Measurements from ENCODE around the gene TPK1. TPM values are rescaled to one million over a fixed set of nuclear protein-coding genes. Genes with fewer than 3 reads are reported as not detected.

TPK1 gene
- total RNA-seq, 1 donor from 2014 or later: 2.2 TPM

DNA sequence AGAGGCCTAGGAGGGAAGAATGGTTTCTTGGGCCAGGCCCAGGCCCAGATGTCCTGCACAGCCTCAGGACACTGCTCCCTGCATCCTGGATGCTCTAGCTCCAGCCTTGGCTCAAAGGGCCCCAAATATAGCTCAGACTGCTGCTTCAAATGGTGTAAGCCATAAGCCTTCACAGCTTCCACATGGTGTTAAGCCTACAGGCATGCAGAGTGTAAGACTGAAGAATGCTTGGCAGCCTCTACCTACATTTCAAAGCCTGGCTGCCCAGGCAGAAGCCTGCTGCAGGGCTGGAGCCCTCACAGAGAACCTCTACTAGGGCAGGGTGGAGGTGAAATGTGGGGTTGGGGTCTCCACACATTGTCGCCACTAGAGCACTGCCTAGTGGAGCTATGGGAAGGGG is 118.1 kb downstream of the TPK1 start:
- no peaks in the 10 kb centered on the region for H3K79me2 ChIP-seq (ENCODE audit: insufficient read depth, low read length)
- no peak overlapping the region for H3K27ac ChIP-seq (ENCODE audit: low read depth, low read length)
- DNase-seq (ENCODE audit: low read depth) (no peak), FAIRE-seq (no peak)
- H3K9me3 ChIP-seq (ENCODE audit: insufficient read depth, low read depth, low read length): no peaks in the 10 kb centered on the region
- Mint-ChIP-seq H3K4me1 (ENCODE audit: low read depth, unreplicated experiment) (peaks cover 8% of the 10 kb centered on the region), H3K36me3 (ENCODE audit: low read depth, unreplicated experiment) (no peaks in the 10 kb centered on the region), H3K27me3 (ENCODE audit: low read depth, unreplicated experiment) (no peaks in the 10 kb centered on the region), H3K27ac (ENCODE audit: unreplicated experiment) (no peak overlapping the region), H3K9me3 (ENCODE audit: unreplicated experiment) (no peaks in the 10 kb centered on the region), H3K4me3 (ENCODE audit: unreplicated experiment) (no peak overlapping the region)
- no peak overlapping the region for H2AFZ ChIP-seq (ENCODE audit: low read depth, low read length)
- no peak overlapping the region for H3K4me3 ChIP-seq (ENCODE audit: insufficient read depth, low read depth, low read length)
- no peak overlapping the region for H3K4me2 ChIP-seq (ENCODE audit: low read length)
- H3K36me3 ChIP-seq (ENCODE audit: insufficient read depth, low read length): no peaks in the 10 kb centered on the region
- H4K20me1 ChIP-seq (ENCODE audit: insufficient read depth, low read length): no peaks in the 10 kb centered on the region
- TF ChIP-seq, protein P1, sequence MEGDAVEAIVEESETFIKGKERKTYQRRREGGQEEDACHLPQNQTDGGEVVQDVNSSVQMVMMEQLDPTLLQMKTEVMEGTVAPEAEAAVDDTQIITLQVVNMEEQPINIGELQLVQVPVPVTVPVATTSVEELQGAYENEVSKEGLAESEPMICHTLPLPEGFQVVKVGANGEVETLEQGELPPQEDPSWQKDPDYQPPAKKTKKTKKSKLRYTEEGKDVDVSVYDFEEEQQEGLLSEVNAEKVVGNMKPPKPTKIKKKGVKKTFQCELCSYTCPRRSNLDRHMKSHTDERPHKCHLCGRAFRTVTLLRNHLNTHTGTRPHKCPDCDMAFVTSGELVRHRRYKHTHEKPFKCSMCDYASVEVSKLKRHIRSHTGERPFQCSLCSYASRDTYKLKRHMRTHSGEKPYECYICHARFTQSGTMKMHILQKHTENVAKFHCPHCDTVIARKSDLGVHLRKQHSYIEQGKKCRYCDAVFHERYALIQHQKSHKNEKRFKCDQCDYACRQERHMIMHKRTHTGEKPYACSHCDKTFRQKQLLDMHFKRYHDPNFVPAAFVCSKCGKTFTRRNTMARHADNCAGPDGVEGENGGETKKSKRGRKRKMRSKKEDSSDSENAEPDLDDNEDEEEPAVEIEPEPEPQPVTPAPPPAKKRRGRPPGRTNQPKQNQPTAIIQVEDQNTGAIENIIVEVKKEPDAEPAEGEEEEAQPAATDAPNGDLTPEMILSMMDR (IDR thresholded peaks at IDR 0.05; ENCODE audit: insufficient read depth, low read depth, low read length): no peak
- no peak for TF ChIP-seq EZH2 (IDR thresholded peaks at IDR 0.05; ENCODE audit: insufficient read depth, low read length)
- no peak overlapping the region for H3K9ac ChIP-seq (ENCODE audit: low read length)
- H3K4me1 ChIP-seq (ENCODE audit: insufficient read depth, low read length): no peaks in the 10 kb centered on the region
- no peaks in the 10 kb centered on the region for H3K27me3 ChIP-seq (ENCODE audit: insufficient read depth, low read length)

DNA sequence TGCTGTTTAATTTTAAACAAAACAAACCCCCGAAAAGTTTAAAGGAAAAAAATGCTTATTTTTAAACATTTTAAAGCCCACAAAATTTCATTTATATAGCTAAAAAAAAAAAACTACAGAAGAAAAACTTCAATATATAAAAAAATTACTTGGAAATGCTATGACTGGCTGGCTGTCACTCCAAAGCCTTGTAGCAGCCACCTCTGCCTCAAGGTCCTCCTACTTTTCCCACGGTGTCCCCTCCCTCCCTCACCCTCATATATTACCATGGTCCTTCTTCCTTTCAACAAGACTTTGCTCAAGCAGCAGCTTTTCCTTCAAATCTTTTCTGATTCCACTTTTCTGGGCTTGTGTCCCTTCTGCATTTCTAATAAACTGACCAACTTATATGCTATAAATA is 122.0 kb downstream of the TPK1 start:
- H3K27me3 Mint-ChIP-seq (ENCODE audit: low read depth, unreplicated experiment): no peaks in the 10 kb centered on the region
- no peak overlapping the region for H3K27ac ChIP-seq (ENCODE audit: low read depth, low read length)
- no peaks in the 10 kb centered on the region for H3K9me3 Mint-ChIP-seq (ENCODE audit: unreplicated experiment)
- no peaks in the 10 kb centered on the region for H3K36me3 ChIP-seq (ENCODE audit: insufficient read depth, low read length)
- TF ChIP-seq EZH2 (IDR thresholded peaks at IDR 0.05; ENCODE audit: insufficient read depth, low read length): no peak
- TF ChIP-seq, protein P1 (IDR thresholded peaks at IDR 0.05; ENCODE audit: insufficient read depth, low read depth, low read length): no peak
- H4K20me1 ChIP-seq (ENCODE audit: insufficient read depth, low read length): no peaks in the 10 kb centered on the region
- no peak overlapping the region for H2AFZ ChIP-seq (ENCODE audit: low read depth, low read length)
- no peak overlapping the region for H3K4me2 ChIP-seq (ENCODE audit: low read length)
- H3K27me3 ChIP-seq (ENCODE audit: insufficient read depth, low read length): no peaks in the 10 kb centered on the region
- no peaks in the 10 kb centered on the region for H3K4me1 Mint-ChIP-seq (ENCODE audit: low read depth, unreplicated experiment)
- H3K4me1 ChIP-seq (ENCODE audit: insufficient read depth, low read length): no peaks in the 10 kb centered on the region
- H3K79me2 ChIP-seq (ENCODE audit: insufficient read depth, low read length): no peaks in the 10 kb centered on the region
- H3K27ac Mint-ChIP-seq (ENCODE audit: unreplicated experiment): no peak overlapping the region
- no peak overlapping the region for H3K9ac ChIP-seq (ENCODE audit: low read length)
- H3K36me3 Mint-ChIP-seq (ENCODE audit: low read depth, unreplicated experiment): no peaks in the 10 kb centered on the region
- no peak for FAIRE-seq
- no peak overlapping the region for H3K4me3 ChIP-seq (ENCODE audit: insufficient read depth, low read depth, low read length)
- H3K9me3 ChIP-seq (ENCODE audit: insufficient read depth, low read depth, low read length): no peaks in the 10 kb centered on the region
- H3K4me3 Mint-ChIP-seq (ENCODE audit: unreplicated experiment): no peak overlapping the region
- no peak for DNase-seq (ENCODE audit: low read depth)

DNA sequence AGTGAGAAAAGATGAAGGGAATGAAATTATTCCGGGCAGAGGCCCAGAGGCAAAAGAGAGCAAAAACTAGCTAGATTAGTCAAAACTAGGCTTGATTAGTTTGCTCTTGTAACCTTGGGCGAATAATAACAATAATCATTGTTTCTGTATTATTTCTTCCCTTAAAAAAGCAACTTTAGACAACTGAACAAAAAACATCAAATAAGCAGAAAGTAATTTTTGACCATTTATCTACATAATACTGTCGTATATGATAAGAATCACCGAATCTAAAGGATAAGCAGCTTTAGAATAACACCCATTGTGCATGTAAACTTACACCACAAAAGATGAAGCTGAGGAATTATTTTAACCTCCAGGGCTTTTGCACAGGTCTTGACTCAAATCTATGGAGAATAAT is 125.1 kb downstream of the TPK1 start:
- H3K4me1 ChIP-seq (ENCODE audit: insufficient read depth, low read length): no peaks in the 10 kb centered on the region
- no peaks in the 10 kb centered on the region for H3K27me3 ChIP-seq (ENCODE audit: insufficient read depth, low read length)
- DNase-seq (ENCODE audit: low read depth) (no peak), FAIRE-seq (no peak)
- no peak overlapping the region for H3K4me2 ChIP-seq (ENCODE audit: low read length)
- H4K20me1 ChIP-seq (ENCODE audit: insufficient read depth, low read length): no peaks in the 10 kb centered on the region
- no peaks in the 10 kb centered on the region for H3K9me3 ChIP-seq (ENCODE audit: insufficient read depth, low read depth, low read length)
- no peak overlapping the region for H3K4me3 Mint-ChIP-seq (ENCODE audit: unreplicated experiment)
- no peak overlapping the region for H3K9ac ChIP-seq (ENCODE audit: low read length)
- H3K36me3 ChIP-seq (ENCODE audit: insufficient read depth, low read length): no peaks in the 10 kb centered on the region
- no peaks in the 10 kb centered on the region for H3K9me3 Mint-ChIP-seq (ENCODE audit: unreplicated experiment)
- no peaks in the 10 kb centered on the region for H3K36me3 Mint-ChIP-seq (ENCODE audit: low read depth, unreplicated experiment)
- H3K27ac Mint-ChIP-seq (ENCODE audit: unreplicated experiment): no peak overlapping the region
- H3K27ac ChIP-seq (ENCODE audit: low read depth, low read length): no peak overlapping the region
- TF ChIP-seq, protein P1 (IDR thresholded peaks at IDR 0.05; ENCODE audit: insufficient read depth, low read depth, low read length): no peak
- no peak for TF ChIP-seq EZH2 (IDR thresholded peaks at IDR 0.05; ENCODE audit: insufficient read depth, low read length)
- H3K79me2 ChIP-seq (ENCODE audit: insufficient read depth, low read length): no peaks in the 10 kb centered on the region
- H3K4me3 ChIP-seq (ENCODE audit: insufficient read depth, low read depth, low read length): no peak overlapping the region
- H3K4me1 Mint-ChIP-seq (ENCODE audit: low read depth, unreplicated experiment): no peaks in the 10 kb centered on the region
- H2AFZ ChIP-seq (ENCODE audit: low read depth, low read length): no peak overlapping the region
- H3K27me3 Mint-ChIP-seq (ENCODE audit: low read depth, unreplicated experiment): no peaks in the 10 kb centered on the region

Measured in astrocyte (in vitro differentiated cells and primary cell).